ENCODE data around the gene PRR3. TPM values are rescaled to one million over a fixed set of nuclear protein-coding genes. Genes with fewer than 3 reads are reported as not detected.
A peak's percentile ranks its signal among the peaks of the same experiment; 100 is the strongest.

PRR3 gene
- total and polyA plus RNA-seq, 9 of the 15 experiments (the other 6 are each of a cell fraction or from before 2014, with no cell fraction given): 23.5 to 59.6 (median 28.8) TPM

DNA sequence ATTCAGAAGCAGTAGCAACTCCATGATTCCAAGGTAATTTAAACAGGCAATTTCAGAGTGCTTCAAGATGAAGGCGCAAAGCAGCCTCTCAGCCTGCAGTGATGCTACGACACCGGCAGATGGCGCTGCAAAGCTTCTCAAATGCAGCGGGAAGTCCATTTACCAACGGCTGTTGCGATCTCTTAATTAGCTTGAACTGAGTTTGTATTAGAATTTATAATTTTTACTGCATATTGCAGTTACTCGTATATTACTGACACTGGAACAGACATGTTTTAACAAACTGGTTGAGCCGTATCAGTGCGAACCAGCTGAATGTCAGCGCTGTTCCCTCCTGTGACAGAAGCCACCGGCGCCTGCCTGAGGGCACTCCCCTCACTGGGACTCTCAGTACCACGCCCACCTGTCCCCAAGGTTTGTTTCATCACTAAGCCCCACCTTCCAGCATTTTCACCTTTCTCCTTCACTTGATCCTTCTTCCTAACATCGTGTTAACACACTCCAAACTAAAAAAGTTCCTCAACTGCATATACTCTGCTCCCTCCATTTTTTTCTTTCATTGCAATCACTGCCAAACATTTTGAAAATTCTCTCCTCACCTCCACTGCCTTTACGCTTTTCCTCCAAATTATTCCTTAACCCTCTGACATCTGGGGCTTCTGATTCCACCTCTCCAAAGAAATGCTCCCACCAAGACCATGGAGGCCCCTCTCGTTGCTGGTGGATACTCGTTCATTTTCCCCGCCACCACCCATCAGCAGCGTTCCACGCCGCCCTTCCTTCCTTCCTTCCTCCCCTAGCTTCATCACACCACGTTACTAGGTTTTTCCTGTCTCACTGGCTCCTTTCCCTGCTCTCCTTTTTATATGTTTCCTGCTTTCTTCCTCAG, 15.3 kb upstream of the PRR3 start (continued):
- TF ChIP-seq CEBPG (CRISPR knock-in tag; IDR thresholded peaks at IDR 0.05): no peak
- peak in 1 of 2 experiments; percentile 19; a peak in 1 of 4 replicates for TF ChIP-seq CEBPG (tag; conservative IDR thresholded peaks at IDR 0.05 in 1 of 2, IDR thresholded peaks at IDR 0.05 in 1 of 2)
- TF ChIP-seq XRCC4 (IDR thresholded peaks at IDR 0.05; ENCODE audit: extremely low read depth, insufficient read depth, insufficient read length): no peak
- no peak for TF ChIP-seq ZNF174 (CRISPR knock-in tag; IDR thresholded peaks at IDR 0.05)
- TF ChIP-seq SAFB2 (IDR thresholded peaks at IDR 0.05; ENCODE audit: borderline replicate concordance, low read depth, low read length, severe bottlenecking): no peak
- TF ChIP-seq SIX5 (IDR thresholded peaks at IDR 0.05; ENCODE audit: borderline replicate concordance in 1 of 2, insufficient read depth in 1 of 2, low read depth in 1 of 2, low read length in 2 of 2): no peak
- TF ChIP-seq, protein P1, sequence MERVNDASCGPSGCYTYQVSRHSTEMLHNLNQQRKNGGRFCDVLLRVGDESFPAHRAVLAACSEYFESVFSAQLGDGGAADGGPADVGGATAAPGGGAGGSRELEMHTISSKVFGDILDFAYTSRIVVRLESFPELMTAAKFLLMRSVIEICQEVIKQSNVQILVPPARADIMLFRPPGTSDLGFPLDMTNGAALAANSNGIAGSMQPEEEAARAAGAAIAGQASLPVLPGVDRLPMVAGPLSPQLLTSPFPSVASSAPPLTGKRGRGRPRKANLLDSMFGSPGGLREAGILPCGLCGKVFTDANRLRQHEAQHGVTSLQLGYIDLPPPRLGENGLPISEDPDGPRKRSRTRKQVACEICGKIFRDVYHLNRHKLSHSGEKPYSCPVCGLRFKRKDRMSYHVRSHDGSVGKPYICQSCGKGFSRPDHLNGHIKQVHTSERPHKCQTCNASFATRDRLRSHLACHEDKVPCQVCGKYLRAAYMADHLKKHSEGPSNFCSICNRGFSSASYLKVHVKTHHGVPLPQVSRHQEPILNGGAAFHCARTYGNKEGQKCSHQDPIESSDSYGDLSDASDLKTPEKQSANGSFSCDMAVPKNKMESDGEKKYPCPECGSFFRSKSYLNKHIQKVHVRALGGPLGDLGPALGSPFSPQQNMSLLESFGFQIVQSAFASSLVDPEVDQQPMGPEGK (CRISPR knock-in tag; IDR thresholded peaks at IDR 0.05; ENCODE audit: borderline replicate concordance): no peak
- TF ChIP-seq, protein P2, sequence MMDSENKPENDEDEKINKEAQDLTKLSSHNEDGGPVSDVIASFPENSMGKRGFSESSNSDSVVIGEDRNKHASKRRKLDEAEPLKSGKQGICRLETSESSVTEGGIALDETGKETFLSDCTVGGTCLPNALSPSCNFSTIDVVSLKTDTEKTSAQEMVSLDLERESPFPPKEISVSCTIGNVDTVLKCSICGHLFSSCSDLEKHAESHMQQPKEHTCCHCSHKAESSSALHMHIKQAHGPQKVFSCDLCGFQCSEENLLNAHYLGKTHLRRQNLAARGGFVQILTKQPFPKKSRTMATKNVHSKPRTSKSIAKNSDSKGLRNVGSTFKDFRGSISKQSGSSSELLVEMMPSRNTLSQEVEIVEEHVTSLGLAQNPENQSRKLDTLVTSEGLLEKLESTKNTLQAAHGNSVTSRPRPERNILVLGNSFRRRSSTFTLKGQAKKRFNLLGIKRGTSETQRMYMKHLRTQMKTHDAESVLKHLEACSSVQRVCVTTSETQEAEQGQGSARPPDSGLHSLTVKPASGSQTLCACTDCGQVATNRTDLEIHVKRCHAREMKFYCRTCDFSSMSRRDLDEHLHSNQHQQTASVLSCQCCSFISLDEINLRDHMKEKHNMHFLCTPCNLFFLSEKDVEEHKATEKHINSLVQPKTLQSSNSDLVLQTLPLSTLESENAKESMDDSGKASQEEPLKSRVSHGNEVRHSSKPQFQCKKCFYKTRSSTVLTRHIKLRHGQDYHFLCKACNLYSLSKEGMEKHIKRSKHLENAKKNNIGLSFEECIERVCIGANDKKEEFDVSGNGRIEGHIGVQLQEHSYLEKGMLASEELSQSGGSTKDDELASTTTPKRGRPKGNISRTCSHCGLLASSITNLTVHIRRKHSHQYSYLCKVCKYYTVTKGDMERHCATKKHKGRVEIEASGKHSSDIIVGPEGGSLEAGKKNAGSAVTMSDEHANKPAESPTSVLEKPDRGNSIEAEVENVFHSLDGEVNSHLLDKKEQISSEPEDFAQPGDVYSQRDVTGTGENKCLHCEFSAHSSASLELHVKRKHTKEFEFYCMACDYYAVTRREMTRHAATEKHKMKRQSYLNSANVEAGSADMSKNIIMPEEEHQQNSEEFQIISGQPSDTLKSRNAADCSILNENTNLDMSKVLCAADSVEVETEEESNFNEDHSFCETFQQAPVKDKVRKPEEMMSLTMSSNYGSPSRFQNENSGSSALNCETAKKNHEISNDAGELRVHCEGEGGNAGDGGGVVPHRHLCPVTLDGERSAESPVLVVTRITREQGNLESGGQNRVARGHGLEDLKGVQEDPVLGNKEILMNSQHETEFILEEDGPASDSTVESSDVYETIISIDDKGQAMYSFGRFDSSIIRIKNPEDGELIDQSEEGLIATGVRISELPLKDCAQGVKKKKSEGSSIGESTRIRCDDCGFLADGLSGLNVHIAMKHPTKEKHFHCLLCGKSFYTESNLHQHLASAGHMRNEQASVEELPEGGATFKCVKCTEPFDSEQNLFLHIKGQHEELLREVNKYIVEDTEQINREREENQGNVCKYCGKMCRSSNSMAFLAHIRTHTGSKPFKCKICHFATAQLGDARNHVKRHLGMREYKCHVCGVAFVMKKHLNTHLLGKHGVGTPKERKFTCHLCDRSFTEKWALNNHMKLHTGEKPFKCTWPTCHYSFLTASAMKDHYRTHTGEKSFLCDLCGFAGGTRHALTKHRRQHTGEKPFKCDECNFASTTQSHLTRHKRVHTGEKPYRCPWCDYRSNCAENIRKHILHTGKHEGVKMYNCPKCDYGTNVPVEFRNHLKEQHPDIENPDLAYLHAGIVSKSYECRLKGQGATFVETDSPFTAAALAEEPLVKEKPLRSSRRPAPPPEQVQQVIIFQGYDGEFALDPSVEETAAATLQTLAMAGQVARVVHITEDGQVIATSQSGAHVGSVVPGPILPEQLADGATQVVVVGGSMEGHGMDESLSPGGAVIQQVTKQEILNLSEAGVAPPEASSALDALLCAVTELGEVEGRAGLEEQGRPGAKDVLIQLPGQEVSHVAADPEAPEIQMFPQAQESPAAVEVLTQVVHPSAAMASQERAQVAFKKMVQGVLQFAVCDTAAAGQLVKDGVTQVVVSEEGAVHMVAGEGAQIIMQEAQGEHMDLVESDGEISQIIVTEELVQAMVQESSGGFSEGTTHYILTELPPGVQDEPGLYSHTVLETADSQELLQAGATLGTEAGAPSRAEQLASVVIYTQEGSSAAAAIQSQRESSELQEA (IDR thresholded peaks at IDR 0.05; ENCODE audit: low read depth): no peak
- no peak for TF ChIP-seq FOXJ2 (tag; IDR thresholded peaks at IDR 0.05)
- peak; percentile 52; the same call in 1 of the 2 replicates for TF ChIP-seq KLF16 (IDR thresholded peaks at IDR 0.05)
- no peak for TF ChIP-seq PHTF2 (CRISPR knock-in tag; IDR thresholded peaks at IDR 0.05)
- no peak for TF ChIP-seq POLR2B (IDR thresholded peaks at IDR 0.05; ENCODE audit: low read depth, partially characterized antibody)
- peak; percentile 32; the same call in 1 of the 2 replicates for TF ChIP-seq TOE1 (IDR thresholded peaks at IDR 0.05; ENCODE audit: borderline replicate concordance)
- TF ChIP-seq TOE1 (CRISPR knock-in tag; IDR thresholded peaks at IDR 0.05; ENCODE audit: borderline replicate concordance, low read depth): no peak
- TF ChIP-seq CBFA2T3 (IDR thresholded peaks at IDR 0.05): no peak
- TF ChIP-seq KLF6 (CRISPR knock-in tag; IDR thresholded peaks at IDR 0.05; ENCODE audit: borderline replicate concordance): no peak
- TF ChIP-seq SUPT5H (IDR thresholded peaks at IDR 0.05): peak; percentile 33; the same call in 1 of the 2 replicates
- 0 out of 2 replicates have a peak, but pooled peaks have one; percentile 41 for TF ChIP-seq ETV5 (CRISPR knock-in tag; IDR thresholded peaks at IDR 0.05; ENCODE audit: low read depth)
